ENCODE data around the gene ADARB2.

ADARB2 gene

GRCh38 chr10:1605121-1605520 is 132.2 kb downstream of the ADARB2 start:
- peaks cover 7% of the 10 kb centered on the region; the same call in 1 of the 2 replicates for H3K27me3 ChIP-seq (ENCODE audit: control insufficient read depth, low read length)
- no peak overlapping the region for H3K4me3 ChIP-seq (ENCODE audit: low read length)
- H4K20me1 ChIP-seq (ENCODE audit: control insufficient read depth, insufficient read depth, low read depth, low read length), result no peaks in the 10 kb centered on the region
- H3K36me3 ChIP-seq (ENCODE audit: control insufficient read depth, low read length), result no peaks in the 10 kb centered on the region
- H3K9me3 ChIP-seq (ENCODE audit: control insufficient read depth, insufficient read depth, low read length), result no peaks in the 10 kb centered on the region
- H3K4me1 ChIP-seq (ENCODE audit: control insufficient read depth, low read length), result no peaks in the 10 kb centered on the region
- H3K27ac ChIP-seq (ENCODE audit: low read depth, low read length), result no peak overlapping the region
- H3K9me2 ChIP-seq (replicated peaks; ENCODE audit: control insufficient read depth, low read length), result no peaks in the 10 kb centered on the region
- TF ChIP-seq EZH2phosphoT487 (IDR thresholded peaks at IDR 0.05; ENCODE audit: borderline replicate concordance, low read length) (no peak), CTCF (IDR thresholded peaks at IDR 0.05; ENCODE audit: low read depth, low read length, poor library complexity, severe bottlenecking) (no peak)
- no peaks in the 10 kb centered on the region for H3K79me2 ChIP-seq (ENCODE audit: control insufficient read depth, low read length)
- no peaks in the 10 kb centered on the region for H3F3A ChIP-seq (ENCODE audit: control insufficient read depth, insufficient read depth)
- no peak overlapping the region for H3K4me2 ChIP-seq (ENCODE audit: low read length)

GRCh38 chr10:1604246-1604645 is 133.1 kb downstream of the ADARB2 start:
- H4K20me1 ChIP-seq (ENCODE audit: control insufficient read depth, insufficient read depth, low read depth, low read length), result no peaks in the 10 kb centered on the region
- no peak overlapping the region for H3K27ac ChIP-seq (ENCODE audit: low read depth, low read length)
- H3K4me2 ChIP-seq (ENCODE audit: low read length), result no peak overlapping the region
- no peaks in the 10 kb centered on the region for H3K9me3 ChIP-seq (ENCODE audit: control insufficient read depth, insufficient read depth, low read length)
- H3K4me3 ChIP-seq (ENCODE audit: low read length), result no peak overlapping the region
- no peaks in the 10 kb centered on the region for H3F3A ChIP-seq (ENCODE audit: control insufficient read depth, insufficient read depth)
- peaks cover 5% of the 10 kb centered on the region; the same call in 1 of the 2 replicates for H3K27me3 ChIP-seq (ENCODE audit: control insufficient read depth, low read length)
- TF ChIP-seq CTCF (IDR thresholded peaks at IDR 0.05; ENCODE audit: low read depth, low read length, poor library complexity, severe bottlenecking), result no peak
- TF ChIP-seq EZH2phosphoT487 (IDR thresholded peaks at IDR 0.05; ENCODE audit: borderline replicate concordance, low read length), result no peak
- no peaks in the 10 kb centered on the region for H3K79me2 ChIP-seq (ENCODE audit: control insufficient read depth, low read length)
- no peaks in the 10 kb centered on the region for H3K9me2 ChIP-seq (replicated peaks; ENCODE audit: control insufficient read depth, low read length)
- H3K4me1 ChIP-seq (ENCODE audit: control insufficient read depth, low read length), result no peaks in the 10 kb centered on the region
- H3K36me3 ChIP-seq (ENCODE audit: control insufficient read depth, low read length), result no peaks in the 10 kb centered on the region

- no peak for TF ChIP-seq CTCF (IDR thresholded peaks at IDR 0.05; ENCODE audit: low read depth, low read length, poor library complexity, severe bottlenecking)
- Histone ChIP-seq H3K4me2 (ENCODE audit: low read length) (no peak overlapping the region), H3K27ac (ENCODE audit: low read depth, low read length) (no peak overlapping the region), H3K9me3 (ENCODE audit: control insufficient read depth, insufficient read depth, low read length) (no peaks in the 10 kb centered on the region), H3K4me3 (ENCODE audit: low read length) (no peak overlapping the region), H3F3A (ENCODE audit: control insufficient read depth, insufficient read depth) (no peaks in the 10 kb centered on the region), H4K20me1 (ENCODE audit: control insufficient read depth, insufficient read depth, low read depth, low read length) (no peaks in the 10 kb centered on the region), H3K27me3 (ENCODE audit: control insufficient read depth, low read length) (no peaks in the 10 kb centered on the region), H3K79me2 (ENCODE audit: control insufficient read depth, low read length) (no peaks in the 10 kb centered on the region), H3K4me1 (ENCODE audit: control insufficient read depth, low read length) (no peaks in the 10 kb centered on the region), H3K36me3 (ENCODE audit: control insufficient read depth, low read length) (no peaks in the 10 kb centered on the region), H3K9me2 (replicated peaks; ENCODE audit: control insufficient read depth, low read length) (no peaks in the 10 kb centered on the region)
Observed at GRCh38 chr10:1603181-1603580, 134.1 kb downstream of the ADARB2 start.

- Histone ChIP-seq H3K27ac (ENCODE audit: low read depth, low read length) (no peak overlapping the region), H3K79me2 (ENCODE audit: control insufficient read depth, low read length) (no peaks in the 10 kb centered on the region), H4K20me1 (ENCODE audit: control insufficient read depth, insufficient read depth, low read depth, low read length) (no peaks in the 10 kb centered on the region), H3K4me3 (ENCODE audit: low read length) (no peak overlapping the region), H3K9me3 (ENCODE audit: control insufficient read depth, insufficient read depth, low read length) (no peaks in the 10 kb centered on the region), H3K27me3 (ENCODE audit: control insufficient read depth, low read length) (no peaks in the 10 kb centered on the region), H3K4me2 (ENCODE audit: low read length) (no peak overlapping the region), H3K4me1 (ENCODE audit: control insufficient read depth, low read length) (peaks cover 6% of the 10 kb centered on the region), H3K9me2 (replicated peaks; ENCODE audit: control insufficient read depth, low read length) (no peaks in the 10 kb centered on the region), H3K36me3 (ENCODE audit: control insufficient read depth, low read length) (no peaks in the 10 kb centered on the region), H3F3A (ENCODE audit: control insufficient read depth, insufficient read depth) (no peaks in the 10 kb centered on the region)
- TF ChIP-seq EZH2phosphoT487 (IDR thresholded peaks at IDR 0.05; ENCODE audit: borderline replicate concordance, low read length) (no peak), CTCF (IDR thresholded peaks at IDR 0.05; ENCODE audit: low read depth, low read length, poor library complexity, severe bottlenecking) (no peak)
Observed at GRCh38 chr10:1602037-1602484, 135.3 kb downstream of the ADARB2 start.

Data from DOHH2 (cell line).